ENCODE data around the gene TBC1D16.

Gene TBC1D16

DNA sequence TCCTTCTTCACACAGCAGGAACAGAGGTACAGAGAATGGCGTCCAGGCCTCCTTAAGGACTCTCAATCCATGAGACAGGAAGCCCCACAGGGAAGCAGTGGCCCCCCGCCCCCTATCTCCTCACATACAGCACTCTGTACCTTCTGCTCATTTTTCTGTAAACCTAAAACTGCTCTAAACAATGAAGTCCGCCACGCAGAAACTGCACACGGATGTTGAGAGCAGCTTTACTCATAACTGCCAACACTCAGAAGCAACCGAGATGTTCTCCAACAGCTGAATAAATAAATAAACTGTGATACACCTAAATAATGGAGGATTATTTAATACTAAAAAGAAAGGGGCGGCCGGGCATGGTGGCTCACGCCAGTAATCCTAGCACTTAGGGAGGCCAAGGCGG, 9.9 kb downstream of the TBC1D16 start:
- no peak for DNase-seq (ENCODE audit: low read depth)

DNA sequence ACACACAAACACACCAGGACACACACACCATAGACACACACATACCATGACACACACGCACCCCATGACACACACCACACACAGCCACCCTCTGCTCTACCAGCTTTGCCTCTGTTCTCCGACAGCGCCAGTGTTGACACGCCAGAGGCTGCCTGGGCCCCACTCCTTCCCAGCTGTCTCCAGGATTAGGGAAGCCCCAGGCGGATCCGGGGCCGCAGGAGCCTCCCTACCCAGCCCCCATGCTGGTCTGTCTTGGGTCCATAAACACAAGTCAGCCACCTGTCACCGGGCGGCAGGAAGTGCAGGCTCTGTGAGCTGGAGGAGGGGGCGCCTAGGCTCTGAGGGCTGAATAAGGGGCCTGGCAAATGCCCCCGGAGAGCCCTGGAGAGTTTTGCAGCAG, 10.5 kb downstream of the TBC1D16 start:
- DNase-seq (ENCODE audit: low read depth): no peak

DNA sequence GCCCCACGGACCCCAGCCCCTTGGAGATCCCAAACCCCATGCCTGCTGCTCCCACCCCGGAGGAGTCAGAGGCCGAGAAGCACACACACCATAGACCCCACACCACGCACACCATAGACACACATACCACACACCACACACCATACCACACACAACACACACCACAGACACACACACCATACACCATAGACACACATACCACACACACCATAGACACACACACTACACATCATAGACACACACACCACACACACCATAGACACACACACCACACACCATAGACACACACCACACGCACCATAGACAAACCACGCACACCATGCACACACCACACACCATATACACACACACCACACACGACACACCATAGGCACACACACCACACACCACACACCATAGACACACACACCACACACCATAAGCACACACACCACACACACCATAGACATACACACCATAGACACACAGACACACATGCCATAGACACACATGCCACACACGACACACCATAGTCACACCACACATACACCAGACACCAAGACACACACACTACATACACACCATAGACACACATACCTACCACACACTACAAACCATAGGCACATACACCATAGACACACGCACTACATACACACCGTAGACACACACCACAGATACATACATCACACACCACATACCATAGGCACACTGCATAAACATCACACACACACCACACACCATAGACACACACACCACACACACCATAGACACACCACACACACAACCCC, 11.3 kb downstream of the TBC1D16 start:
- DNase-seq (ENCODE audit: low read depth): no peak

DNA sequence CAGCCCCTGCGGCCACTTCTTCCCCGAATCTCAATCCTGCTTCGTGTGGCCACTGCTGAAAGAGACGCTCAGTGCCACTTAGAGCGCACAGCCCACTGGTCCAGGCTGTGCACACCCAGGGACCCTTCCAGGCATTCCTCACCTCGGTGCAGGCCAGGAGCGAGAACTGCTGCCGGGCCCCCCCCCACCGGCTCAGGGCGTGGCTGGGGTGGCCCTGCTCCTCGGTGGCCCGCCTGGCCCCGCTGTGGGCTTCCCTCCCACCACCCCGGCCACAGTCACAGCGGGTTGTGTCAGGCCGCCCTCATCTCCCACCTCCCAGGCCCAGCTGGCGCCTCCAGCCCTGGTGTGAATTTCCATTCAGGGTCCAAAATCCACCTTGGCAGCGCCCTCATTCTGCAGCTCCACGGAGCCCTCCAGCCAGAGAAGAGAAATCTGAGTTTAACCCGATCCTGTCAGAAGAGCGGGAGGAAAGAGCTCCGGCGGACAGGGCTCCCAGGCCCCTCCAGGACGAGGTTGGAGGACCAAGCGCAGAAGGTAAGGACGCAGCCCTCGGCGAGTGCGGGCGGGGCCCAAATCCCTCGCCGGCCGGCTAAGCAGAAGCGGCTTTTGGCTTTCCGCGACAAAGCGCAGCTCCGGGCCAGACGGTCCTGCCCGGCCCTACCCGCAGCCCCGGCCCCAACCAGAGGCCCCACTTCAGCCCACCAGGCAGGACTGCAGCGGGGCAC, 12.0 kb downstream of the TBC1D16 start:
- no peak for DNase-seq (ENCODE audit: low read depth)

DNA sequence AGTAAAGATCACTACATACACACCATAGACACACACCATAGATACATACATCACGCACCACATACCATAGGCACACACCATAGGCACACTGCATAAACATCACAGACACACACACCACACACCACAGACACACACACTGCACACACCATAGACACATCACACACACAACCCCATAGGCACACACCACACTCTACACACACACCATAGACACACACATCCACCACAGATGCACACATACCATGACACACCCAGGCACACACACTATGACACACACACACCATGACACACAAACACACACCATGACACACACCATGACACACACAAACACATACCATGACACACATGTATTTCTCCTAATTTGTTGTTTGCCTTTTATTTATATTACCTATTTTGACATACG, 14.1 kb downstream of the TBC1D16 start:
- no peak for DNase-seq (ENCODE audit: low read depth)

DNA sequence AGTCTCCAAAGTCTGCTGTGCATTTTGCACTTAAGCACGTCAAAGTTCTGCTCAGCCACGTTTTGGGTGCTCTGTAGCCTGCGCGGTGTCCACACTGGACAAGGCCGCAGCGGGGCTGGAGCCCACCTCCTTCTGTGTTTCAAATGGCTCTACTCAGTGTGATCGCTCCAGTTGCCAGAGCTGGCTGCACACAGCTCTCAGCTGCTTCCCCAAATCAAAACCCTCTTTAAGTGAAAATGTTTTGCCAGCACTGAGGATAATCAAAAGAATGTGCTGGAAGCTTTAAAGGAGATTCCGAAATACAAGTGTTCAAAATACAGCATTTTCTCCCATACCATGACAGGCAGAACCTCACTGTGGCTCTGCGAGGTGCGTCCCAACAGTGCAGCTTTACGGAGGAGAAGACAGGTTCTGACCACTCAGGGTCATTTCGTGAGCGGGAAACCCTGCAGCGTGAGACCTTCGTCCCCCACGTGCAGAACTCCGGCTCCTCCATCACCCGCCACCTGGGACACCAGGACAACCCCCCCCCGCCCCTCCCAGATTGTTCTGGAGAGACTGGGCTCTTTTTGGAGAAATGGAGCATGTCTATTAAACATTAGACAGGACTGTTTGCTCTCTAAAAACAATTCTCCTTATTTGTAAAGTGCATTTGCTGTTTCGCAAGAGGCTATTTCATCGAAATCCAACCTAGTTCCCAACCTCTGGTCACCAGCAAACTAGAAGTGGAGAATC, 16.6 kb downstream of the TBC1D16 start:
- no peak for DNase-seq (ENCODE audit: low read depth)

DNA sequence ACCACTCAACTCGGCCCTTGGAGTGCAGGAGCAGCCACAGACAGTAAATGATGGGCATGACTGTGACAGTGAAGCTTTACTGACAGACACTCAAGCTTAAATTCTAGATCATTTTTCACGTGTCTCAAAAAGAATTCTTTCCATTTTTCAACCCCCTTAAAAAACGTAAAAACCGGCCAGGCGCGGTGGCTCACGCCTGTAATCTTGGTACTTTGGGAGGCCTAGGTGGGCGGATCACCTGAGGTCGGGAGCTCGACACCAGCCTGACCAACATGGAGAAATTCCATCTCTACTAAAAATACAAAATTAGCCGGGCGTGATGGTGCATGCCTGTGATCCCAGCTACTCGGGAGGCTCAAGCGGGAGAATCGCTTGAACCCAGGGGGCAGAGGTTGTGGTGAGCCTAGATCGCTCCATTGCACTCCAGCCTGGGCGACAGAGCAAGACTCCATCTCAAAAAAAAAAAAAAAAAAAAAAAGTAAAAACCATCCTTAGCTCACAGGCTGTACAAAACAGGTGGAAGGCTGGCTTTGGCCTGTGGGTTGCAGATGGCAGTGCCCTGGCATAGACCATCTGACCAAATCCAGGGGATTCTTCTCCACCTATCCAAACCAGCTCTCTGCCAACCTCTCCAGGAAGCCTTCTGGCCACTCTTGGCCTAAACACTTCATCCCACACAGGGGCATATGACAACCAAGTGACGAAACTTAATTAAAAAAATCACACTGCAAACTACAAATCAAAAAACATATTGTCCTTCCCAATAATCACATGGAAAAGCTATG, 18.3 kb downstream of the TBC1D16 start:
- DNase-seq (ENCODE audit: low read depth): no peak

DNA sequence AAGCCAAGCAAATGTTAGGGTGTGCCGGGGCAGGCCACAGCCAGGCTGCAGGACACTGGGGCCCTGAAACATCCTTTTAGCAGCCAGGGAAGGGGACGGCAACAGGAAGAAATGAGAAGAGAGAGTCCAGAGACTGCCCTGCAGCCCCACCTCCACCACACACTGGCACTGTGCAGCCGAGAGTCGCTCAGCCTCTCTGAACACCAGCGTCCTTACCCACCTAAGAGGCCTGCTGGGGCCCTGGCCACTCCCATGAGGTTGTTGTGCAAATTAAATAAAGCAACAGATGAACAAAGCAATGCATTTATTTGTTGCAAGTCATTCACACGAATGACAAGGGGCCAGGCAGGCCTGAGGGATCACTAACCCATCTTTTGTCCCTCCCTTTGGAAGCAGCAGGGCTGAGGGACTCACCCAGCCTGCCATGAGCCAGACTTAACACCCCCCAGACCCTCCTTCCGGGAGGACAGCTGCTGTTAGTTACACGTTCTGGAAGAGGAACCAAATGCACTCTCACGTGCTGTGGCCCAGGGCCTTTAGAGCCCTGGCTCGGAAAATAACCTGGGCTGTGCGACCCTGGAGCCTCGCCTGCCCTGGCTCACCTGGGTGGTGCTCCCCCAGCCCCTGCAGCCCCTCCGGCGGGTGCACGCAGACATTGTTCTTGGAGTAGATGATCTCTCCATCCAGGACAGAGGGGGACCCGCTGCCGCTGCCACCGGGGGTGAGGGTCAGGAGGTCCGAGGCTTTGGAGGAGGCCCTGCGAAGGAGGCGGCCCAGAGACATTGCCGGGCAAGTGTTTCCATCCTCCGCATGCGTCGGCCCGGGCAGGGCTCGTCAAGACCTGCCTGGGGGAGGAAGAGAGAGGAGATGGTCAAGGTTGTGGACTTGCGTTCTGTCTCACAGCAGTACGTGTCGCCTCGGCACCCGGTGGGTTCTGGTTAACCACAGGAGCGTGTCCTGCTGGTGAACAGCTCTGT, 22.6 kb downstream of the TBC1D16 start:
- DNase-seq (ENCODE audit: low read depth): no peak

DNA sequence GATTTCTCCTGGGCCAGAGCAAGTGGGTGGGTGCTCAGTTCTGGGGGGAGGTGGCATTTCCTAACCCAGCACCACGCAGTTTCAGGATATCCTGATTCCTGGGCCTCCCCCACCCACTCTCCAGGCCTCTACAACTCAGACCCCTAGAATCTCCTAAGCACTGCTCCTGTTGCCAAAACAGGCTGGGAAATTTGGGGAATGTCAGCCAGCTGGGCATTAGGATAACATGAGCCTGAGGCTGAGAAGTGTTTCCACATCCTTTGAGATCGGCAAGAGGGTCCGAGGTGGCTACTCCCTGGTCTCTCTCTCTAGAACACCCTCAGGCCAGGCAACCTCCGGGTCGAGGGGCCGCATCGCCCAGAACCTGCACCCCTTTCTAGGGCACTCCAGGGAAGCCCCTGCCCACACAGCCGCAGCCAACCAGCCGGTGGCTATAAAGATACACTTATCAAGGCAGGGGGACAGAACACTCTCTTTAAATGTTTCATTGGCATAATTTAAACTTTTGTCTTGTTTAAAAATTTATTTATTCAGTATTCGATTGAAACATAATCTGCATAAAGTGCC, 23.6 kb downstream of the TBC1D16 start:
- no peak for DNase-seq (ENCODE audit: low read depth)

DNA sequence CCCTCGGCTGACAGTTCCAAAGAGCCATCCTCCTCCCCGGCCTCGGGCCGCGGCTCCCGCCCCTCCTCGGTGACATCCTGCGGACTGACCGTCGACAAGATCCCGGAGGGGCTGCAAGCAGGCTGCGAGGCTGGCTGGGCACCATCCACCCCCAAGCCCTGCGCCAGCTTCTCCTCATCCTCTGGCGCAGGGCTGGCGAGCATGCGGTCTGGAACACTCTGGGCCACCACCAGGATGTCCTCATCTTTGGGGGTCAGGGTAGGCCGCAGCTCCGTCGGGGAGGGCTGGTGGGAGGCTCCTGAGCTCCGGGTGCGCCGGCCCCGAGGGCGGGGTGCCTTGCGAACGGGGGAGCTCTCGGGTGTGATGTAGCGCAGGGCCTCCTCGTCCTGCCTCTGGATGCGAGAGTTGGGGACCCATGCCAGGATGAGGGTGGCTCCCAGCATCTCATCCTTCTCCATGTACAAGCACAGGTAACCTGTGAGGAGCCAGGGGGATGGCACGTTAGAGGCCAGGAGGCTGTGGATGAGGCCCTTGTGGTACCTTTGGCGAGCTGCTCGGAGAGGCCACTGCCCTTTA, 25.3 kb downstream of the TBC1D16 start:
- DNase-seq (ENCODE audit: low read depth): no peak

DNA sequence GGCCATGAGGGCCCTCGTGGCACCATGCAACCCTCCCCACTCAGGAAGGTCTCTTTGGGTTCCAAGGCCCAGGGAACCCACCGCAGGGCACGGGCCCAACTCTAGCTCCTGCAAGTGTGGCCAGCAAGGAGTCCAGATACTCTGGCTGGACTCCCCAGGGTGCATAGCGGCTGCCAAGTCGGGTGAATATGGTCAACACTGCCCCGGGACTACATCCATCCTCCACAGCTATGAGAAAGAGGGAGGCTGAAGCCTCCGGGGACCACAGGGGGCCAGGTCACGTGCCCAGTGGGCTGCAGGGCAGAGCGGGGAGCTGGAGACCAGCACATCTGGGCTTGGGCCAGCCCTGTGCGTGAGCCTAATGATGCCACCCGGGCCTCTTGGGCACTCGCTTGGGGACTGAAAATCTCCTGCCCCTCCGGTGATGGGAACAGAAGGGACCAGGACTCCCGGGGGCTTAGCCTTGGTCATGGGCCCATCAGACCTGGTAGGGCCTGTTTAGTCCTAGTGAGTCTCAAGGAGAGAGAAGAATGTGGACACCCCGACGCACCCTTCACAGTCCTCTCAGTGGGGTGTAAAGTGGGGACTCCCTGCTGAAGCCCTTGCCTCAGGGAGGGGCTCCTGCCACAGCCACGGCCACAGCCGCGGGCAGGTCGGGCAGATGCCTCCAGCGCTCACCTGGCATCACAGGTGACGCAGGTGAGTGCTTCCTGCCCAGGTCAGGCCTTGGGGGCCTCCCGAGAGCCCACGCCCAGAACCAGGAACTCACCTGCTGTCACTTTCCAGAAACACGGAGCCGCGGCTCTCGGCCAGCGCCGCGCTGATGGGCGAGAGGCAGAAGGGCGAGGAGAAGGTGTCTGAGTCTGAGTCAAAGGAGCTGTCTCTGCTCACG, 26.0 kb downstream of the TBC1D16 start:
- DNase-seq (ENCODE audit: low read depth): no peak

DNA sequence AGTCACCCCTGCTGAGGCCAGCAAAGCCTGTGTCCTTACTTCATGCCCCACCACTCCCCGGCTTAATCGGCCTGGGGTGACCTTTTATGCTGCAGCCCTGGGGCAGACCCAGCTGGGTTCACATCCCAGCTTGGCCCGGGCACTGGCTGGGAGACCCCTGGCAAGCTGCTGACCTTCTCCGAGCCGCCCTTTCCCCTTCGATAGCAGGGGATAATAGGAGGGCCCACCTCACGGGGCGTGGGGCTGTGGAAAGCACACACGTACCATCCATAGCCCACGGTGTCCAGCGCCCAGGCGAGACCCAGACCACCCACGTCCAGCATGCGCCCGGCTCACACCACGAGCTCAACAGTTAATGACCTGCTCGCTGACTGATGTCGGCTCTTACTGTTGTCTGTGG, 26.8 kb downstream of the TBC1D16 start:
- no peak for DNase-seq (ENCODE audit: low read depth)

DNA sequence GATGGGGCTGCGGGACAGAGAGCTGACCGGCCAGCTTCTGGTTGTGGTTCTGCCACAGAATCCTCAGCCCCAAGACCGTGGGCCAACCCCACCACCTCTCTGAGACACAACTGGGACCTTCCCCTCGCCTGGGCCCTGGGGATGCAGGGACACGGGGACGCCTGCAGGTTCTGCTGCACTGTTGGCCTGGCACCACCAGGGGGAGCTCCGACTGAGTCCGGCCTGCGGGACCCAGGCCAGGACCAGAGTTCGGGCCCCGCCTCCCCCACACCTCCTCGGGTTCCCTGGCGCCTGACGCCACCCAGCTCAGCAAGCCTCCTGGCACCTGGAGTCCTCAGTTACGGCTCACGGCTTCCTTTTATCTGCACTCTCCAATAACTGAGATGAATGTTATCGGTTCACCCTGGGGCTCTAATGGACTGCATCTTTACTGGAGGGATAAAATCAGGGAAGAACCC, 27.3 kb downstream of the TBC1D16 start:
- peak; percentile 65 for DNase-seq (ENCODE audit: low read depth)

DNA sequence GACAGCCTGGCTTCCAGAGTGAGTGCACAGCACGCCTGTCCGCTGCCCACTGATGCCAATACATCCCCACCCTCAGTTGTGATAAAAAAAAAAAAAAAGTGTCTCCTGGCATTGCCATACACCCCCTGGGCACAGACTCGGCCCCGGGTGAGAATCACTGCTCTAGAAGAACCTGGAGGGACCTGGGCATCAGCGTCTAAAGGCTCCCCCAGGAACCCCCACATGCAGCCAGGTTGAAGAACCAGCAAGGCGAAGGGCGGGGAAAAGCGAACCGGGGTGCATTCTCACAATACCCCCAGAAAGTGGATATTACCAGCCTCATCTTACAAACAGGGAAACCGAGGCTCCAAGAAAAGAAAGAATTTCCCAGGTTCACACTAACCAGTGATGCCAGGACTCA, 27.7 kb downstream of the TBC1D16 start:
- no peak for DNase-seq (ENCODE audit: low read depth)

DNA sequence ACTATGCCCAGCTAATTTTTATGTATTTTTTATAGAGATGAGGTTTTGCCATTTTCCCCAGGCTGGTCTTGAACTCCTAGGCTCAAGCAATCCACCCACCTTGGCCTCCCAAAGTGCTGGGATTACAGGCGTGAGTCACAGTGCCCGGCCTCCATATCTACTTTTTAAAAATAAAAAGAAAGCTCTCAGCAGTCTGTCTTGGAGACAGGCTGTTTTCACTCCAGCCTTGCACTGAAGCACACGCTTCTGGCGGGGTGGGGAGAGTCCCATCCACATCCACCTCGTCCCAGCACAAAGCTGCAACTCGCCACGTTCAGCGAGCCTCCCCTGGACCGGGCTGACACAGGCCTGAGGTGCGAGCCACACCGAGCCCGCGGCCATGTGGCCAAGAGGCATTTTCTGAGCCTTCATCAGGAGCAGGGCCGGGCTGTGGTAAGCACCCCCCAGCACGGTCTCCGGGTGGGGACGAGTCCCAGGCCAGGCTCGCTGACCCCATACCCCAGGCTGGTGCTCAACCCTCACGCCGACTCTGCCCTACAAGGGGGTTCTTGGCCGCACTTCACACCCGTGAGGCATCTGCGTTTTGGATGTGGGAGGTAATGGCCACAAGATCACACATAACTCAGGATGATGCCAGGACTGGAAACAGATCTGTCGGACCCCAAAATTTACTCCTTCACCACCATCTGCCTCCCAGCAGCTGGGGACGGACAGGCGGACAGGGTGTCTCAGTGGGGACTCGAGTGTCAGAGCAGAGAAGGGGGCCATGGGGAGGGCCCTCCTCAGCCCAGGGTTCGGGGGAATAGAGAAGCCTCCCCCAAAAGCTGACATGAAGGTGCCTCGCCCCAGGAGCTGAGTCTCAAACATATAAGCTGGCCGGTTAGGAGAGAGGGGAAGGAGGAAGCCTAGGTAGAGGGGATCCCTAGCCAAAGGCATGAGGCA, 28.6 kb downstream of the TBC1D16 start:
- DNase-seq (ENCODE audit: low read depth): no peak

DNA sequence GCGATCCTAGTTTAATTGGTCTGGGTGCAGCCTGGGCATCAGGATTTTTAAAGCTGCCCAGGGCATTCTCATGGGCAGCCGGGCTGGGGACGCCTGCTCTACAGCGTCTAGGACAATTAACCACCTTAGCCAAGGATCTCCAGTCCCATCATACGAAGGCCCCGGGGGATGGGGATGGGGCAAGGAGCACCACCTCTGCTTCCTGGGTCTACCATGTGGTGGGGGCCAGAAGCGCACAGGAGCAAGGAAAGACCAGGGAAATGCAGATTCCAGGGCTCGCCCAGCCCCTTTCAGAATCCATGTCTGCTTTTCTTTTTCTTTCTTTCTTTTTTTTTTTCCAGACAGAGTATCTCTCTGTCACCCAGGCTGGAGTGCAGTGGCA, 29.3 kb downstream of the TBC1D16 start:
- no peak for DNase-seq (ENCODE audit: low read depth)

DNA sequence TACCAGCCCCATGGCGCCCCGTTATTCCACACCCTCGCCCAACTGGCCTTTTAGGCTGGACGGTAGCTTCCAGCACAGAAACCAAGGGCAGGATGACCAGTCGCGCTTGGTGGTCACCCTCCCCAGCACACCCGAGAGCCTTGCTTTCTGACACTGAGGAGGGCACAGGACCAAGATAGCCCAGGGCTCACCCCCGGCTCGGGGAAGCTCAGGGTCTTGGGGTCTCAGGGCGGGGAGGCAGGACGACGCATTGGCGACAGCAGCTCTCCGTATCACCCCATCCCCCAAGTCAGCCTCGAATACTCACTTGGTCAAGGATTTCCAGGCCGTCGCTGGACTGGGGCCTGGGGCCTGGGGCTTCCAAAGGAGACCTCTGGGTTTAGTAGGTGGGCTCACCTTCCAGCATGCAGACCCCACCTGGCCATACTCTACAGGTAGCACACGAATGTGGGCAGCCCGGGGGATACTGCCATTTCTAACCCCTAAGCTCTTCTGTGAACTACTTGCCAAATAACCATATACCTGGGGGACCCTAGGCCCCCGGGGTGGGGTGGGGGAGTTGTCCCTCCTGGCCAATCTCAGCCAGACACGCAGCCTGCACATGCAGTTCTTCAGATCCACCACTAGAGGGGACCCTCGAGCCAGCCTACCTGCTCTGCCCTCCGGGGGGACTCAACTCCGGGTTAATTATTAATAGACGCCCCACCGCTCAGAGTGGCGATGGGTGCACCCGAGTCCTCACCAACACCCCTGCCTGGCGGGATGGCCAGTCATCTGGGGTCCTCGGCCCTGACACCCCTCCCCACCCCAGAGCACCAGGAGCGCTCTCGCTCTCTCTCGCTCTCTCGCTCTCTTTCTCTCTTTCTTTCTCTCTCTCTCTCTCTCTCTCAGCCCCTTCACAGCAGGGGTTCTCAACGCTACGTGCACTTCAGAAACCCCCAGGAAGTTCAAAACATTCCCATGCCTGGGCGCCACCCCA, 30.0 kb downstream of the TBC1D16 start:
- peak; percentile 34 for DNase-seq (ENCODE audit: low read depth)

Measured in activated T-helper 9 cell treated with anti-CD3 and anti-CD28 coated beads, Interleukin-2, amount 50 U/mL, for 16 hours (primary cell).